HG03108 (cell line): ENCODE results near the gene CSPG5.

Experiments used
- ATAC-seq: cut with Tn5 transposase; IDR thresholded peaks from one replicate; pipeline ENCODE4 v1.9.1; 2021; ENCODE audit warnings: moderate library complexity; ENCODE audit not compliant: unreplicated experiment

CSPG5 gene

GRCh38 chr3:47588053-47588452 lies 9.4 kb upstream of the CSPG5 start:
- ATAC-seq: no peak

GRCh38 chr3:47586746-47587145 lies 8.1 kb upstream of the CSPG5 start:
- ATAC-seq: no peak

- no peak for ATAC-seq
Observed at GRCh38 chr3:47583320-47584075, 4.8 kb upstream of the CSPG5 start.

- no peak for ATAC-seq
Observed at GRCh38 chr3:47581835-47582234, 3.2 kb upstream of the CSPG5 start.

GRCh38 chr3:47581422-47581821 lies 2.8 kb upstream of the CSPG5 start:
- no peak for ATAC-seq

GRCh38 chr3:47580481-47580880 lies 1.8 kb upstream of the CSPG5 start:
- ATAC-seq: no peak

- ATAC-seq: no peak
Observed at GRCh38 chr3:47579875-47580274, 1.2 kb upstream of the CSPG5 start.

- ATAC-seq: no peak
Observed at GRCh38 chr3:47578119-47578632, 489 bp downstream of the CSPG5 start.

GRCh38 chr3:47577583-47578118 lies 1.0 kb downstream of the CSPG5 start:
- no peak for ATAC-seq

- no peak for ATAC-seq
Observed at GRCh38 chr3:47573190-47574172, 5.2 kb downstream of the CSPG5 start.

- no peak for ATAC-seq
Observed at GRCh38 chr3:47571391-47572175, 7.1 kb downstream of the CSPG5 start.

GRCh38 chr3:47568901-47569300 lies 9.8 kb downstream of the CSPG5 start:
- ATAC-seq: no peak

- no peak for ATAC-seq
Observed at GRCh38 chr3:47567149-47567548, 11.5 kb downstream of the CSPG5 start.

- no peak for ATAC-seq
Observed at GRCh38 chr3:47566667-47567066, 12.0 kb downstream of the CSPG5 start.

- ATAC-seq: no peak
Observed at GRCh38 chr3:47565734-47566550, 12.7 kb downstream of the CSPG5 start.

GRCh38 chr3:47556351-47556750 lies 22.3 kb downstream of the CSPG5 start:
- no peak for ATAC-seq

- ATAC-seq: no peak
Observed at GRCh38 chr3:47554335-47554734, 24.3 kb downstream of the CSPG5 start.

- ATAC-seq: no peak
Observed at GRCh38 chr3:47553407-47553806, 25.3 kb downstream of the CSPG5 start.

- no peak for ATAC-seq
Observed at GRCh38 chr3:47542471-47543173, 36.0 kb downstream of the CSPG5 start.
